Activated CD4-positive, CD25-positive, alpha-beta regulatory T cell treated with anti-CD3 and anti-CD28 coated beads, Interleukin-2, amount 50 U/mL, for 24 hours (primary cell): ENCODE measurements around the gene RDH14.
A peak's percentile ranks its signal among the peaks of the same experiment; 100 is the strongest.

Experiments
- ATAC-seq, 2 donors: fragments of 150-1000 bp; cut with Tn5 transposase; one replicate each; pipeline ENCODE4 v1.10.0; 2021; ENCODE audit warnings: mild to moderate bottlenecking in 1 of 2, moderate library complexity in 1 of 2

Gene RDH14, protein sequence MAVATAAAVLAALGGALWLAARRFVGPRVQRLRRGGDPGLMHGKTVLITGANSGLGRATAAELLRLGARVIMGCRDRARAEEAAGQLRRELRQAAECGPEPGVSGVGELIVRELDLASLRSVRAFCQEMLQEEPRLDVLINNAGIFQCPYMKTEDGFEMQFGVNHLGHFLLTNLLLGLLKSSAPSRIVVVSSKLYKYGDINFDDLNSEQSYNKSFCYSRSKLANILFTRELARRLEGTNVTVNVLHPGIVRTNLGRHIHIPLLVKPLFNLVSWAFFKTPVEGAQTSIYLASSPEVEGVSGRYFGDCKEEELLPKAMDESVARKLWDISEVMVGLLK

DNA sequence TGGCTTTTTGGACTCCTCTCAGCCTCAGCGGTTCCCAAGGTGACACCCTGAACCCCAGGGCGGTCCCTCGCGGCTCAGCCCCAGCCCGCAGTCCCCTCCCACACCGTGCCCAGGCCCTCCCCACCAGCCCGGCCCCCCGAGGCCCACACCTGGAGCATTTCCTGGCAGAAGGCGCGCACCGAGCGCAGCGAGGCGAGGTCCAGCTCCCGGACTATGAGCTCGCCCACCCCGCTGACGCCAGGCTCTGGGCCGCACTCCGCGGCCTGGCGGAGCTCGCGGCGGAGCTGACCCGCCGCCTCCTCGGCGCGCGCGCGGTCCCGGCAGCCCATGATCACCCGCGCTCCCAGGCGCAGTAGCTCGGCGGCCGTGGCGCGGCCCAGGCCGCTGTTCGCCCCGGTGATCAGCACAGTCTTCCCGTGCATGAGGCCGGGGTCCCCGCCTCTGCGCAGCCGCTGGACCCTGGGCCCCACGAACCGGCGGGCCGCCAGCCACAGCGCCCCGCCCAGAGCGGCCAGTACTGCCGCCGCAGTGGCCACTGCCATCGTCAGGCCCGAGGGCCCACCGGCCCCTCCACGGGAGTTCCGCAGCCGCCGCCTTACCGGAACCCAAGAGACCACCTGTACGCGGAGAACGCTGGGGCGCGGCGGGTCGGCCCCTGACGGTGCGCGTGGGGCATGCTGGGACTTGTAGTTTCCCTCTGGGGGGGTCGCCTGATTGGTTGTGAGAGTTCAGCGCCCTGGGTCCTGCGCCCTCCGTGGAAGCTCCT, at the start of gene RDH14:
Gene RDH14, minus strand, starts transcription at position 623 of the 766 bp plus-strand sequence. Its CDS starts 81 bp downstream, at position 542.
- ATAC-seq = peak; percentile 94 to 96

DNA sequence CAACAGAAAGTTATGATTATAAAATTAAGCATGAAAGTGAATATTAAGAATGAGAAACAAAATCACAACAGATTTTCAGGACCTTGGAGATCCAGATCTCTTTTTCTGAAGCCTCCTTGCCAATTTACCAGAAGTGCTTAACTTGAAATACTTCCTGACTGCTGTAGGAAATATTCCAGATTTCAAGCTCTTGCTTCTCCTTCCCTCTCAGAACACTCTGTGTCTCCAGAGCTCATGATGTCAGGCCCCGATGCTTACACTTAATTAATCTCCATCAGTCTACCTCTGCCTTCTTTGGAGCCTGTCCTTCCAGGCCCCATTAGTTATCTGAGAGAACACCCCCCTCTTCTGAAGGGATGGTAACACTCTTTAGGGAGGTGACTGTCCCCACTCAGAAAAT, 49.6 kb upstream of the RDH14 start:
- ATAC-seq = no peak

DNA sequence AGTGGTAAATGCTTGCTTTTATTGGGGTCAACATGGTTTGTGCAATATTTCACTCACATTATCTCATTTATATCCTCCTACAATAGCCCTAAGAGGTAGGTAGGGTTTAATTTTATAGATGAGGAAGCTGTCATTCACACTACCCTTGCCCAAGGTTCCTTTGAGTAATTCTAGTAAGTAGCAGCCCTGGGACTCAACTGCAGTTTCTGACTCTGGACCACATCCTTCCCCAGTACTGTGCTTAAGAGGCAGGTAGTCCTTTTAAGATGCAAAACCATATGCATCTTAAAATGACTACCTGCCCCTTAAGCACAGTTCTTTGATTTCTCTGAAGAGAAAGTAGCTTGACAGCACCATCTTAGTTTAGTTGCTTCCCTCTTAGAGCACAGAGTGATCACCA, 44.7 kb upstream of the RDH14 start:
- peak in 1 of 2 donors; percentile 49 for ATAC-seq

DNA sequence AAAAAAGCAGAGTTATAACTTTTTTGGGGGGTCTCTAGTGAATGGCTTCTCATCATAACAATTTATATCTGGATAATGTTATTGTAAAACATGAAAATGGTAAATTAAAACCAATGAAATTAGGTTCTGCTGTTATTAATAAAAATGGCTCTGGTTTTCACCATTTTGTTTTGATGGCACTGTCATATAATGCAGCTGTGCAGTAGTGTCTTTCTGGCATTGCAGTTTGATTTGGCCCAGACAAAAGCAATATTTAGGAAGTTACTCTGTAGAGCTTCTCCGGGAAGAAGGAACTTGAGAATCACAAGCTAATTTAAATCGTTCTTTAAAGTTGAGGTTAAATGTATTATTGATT, 44.1 kb upstream of the RDH14 start:
- ATAC-seq = no peak

DNA sequence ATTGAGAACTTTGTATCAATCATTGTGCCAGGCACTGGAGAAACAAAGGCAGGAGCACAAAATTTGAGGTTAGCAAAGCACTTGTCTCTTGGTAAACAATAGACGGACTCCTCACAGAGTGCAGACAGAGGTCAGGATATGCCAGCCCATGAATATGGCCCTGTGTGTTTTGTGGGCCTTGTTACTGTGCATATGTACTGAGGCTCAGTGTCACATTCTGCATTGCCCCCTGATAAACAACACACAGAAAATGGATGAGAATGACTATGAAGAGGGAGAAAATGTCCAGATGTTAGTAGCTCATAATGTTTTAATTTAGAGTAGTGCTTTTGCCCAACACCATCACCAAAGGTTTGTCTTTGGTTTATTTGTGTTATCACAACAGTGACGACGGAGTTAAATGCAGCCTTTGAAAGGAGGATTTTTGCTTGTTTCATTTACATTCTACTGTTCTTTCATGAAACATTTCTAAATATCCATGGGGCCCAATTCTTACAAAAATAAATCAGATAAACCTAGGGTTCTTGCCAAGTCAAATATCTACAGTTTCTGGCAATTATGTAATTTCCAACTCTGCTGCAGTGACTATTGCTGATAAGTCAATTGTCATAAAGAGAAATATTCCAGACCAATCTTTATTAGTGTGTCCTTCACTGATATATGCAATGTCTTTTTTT, 43.5 kb upstream of the RDH14 start:
- no peak for ATAC-seq

DNA sequence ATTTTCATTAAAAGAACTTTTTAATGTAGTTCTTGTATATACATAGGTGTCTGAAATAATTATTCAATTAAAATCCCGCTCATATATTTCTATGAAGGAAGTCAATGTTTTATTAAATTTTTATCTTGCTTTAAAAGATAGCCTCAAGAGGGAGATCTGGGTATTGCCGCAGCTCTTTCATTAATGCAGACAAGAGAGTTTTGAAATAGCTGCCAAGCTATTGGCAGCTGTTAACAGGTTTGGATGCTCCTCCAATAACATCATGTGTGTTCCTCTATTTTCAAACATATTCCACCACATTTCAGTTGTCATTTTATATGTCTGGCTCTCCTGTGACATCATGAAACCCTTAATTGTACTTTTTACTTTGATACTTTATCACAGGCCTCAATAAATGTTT, 41.8 kb upstream of the RDH14 start:
- no peak for ATAC-seq

DNA sequence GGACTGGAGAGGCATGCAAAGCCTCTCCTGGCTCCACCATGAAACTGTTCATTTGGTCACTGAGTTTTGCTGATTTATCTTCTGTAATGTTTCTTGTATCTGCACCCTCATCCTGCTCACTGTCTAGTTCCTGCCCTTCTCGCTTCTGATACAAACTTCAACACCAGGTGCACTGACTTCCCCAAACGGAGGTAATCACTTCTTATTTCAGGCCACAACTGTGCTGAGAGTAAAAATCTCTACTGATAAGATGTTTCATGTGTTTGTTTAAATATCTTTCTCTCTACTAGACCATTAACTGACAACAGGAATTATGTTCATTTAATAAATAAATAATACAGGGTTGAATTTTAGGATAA, 39.8 kb upstream of the RDH14 start:
- ATAC-seq = no peak

DNA sequence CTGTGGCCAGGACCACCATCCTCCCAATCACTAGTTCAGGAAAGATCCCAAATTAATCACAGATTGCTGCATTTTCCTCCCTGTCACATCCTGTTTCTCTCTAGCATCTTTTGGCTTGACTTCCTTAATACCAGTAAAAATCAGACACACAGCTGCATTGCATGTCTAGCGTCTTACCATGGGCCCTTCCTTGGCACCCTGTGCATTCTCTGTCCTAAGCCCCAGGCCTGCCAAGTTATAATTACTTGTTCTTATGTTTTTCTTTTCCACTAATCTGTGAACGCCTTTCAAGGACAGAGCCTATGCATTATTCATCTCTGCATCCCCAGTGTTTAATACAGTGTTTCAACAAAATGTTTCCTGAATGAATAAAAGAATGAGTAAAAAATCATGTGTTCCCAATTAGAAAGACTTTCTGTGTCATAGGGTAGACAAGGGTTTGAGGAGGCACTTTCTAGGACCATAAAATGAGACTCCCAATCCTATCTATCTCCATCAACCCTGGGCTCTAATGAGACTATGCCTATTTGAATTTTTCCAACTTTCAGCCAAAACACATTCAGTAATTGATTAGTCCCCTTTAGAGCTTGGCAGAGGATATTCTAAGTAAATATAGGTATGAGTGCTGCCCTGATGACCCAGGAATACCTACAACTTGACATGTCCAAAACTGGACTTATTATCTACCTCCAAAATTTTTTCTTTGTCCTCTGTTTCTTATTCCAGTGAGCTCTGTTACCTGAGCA, 39.2 kb upstream of the RDH14 start:
- ATAC-seq = no peak

DNA sequence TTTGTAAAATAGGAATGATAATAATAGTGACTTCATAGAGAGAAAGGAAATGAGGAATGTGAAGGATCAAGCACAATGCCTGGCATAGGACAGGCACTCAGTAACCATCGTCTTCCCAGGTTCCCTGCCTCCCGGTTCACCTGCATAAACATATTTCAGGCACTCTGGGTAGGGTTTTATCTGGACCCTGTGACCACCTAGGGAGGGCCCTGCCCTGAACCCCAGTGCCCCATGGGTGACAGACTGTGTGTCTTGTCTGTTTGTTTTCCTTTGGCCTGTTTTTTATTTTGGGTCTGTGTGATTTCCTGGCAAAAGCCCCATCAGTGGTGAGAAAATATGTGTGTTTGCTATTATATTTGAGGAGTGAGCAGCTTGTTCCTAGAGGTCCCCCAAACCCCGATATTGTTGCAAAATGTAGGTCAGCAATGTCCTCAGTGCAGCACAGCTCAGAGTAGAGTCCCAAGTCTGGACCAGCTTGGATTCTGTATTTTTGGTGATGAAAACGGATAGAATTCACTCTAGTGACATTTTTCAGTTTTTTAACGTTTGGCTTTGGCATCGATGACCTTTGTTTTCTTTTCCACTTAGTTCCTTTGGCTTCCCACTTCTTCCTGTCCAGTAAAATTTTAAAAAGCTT, 38.5 kb upstream of the RDH14 start:
- ATAC-seq = no peak

DNA sequence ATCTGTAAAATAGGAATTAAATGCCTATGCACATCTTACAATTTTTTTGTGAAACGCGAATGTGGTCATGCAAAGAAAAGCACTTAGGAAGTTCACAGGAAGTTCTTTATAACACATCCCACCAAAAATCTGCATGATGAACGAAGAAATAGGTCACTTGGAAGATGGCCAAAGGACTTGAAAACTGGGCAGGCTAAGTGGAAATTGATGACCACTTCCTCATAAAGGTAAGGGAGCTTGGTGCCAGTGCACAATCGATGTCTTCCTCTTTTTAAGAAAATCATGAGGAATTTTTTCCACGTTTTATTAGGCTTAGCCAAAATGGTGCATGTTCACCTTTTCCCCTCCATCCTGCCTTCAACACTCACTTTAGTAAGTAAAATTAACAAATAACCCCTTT, 37.2 kb upstream of the RDH14 start:
- ATAC-seq = no peak

DNA sequence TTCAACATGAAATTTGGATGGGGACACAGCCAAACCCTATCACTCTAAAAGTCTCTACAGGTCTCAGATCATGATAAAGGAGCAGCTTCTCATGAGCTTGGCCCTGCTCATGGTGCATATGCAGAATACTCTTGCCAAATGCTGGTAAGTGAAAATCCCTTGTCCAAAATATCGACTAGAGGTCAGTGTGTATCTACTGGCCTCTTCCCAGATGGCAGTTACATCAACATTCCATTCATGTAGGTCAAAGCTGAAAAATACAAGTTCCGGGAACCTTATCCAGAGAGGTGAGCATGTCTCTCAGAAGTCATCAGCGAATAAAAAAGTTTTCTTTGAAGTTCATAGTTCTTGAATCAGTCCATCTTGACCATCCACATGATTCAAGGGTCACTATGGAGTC, 36.5 kb upstream of the RDH14 start:
- no peak for ATAC-seq

DNA sequence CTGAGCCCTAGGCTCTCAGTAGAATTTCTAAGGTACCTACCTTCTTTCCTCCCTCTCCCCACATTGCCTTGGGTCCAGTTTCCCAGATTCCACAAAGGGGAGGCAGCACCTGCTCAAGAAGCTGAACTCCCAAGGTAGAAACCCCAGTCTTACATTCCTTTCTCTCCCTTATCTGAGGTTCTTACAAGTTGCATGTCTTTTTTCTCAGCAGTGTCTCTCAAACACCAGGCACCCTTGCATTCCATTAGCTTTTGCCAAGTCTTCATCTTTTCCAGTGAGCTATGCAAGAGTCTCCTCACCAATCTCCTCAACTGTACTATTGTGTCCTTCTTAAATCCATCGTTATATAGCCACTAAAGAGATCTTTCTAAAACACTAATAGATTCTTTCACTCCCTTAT, 33.0 kb upstream of the RDH14 start:
- ATAC-seq = no peak

DNA sequence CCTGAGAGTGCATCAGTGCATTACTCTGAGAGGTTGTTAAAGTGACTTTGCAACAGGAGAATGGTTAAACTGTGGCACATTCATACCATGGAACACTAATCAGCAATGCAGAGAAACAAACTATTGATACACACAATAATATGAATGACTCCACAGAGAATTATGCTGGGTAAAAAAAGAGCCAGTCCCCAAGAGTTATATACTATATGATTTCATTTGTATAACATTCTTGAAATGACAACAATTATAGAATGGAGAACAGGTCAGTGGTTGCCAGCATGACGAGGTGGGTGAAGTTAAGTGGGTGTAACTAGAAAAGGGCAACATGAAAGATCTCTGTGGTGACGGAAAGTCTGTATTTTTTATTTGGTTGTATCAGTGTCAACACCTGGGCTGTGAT, 31.9 kb upstream of the RDH14 start:
- no peak for ATAC-seq

DNA sequence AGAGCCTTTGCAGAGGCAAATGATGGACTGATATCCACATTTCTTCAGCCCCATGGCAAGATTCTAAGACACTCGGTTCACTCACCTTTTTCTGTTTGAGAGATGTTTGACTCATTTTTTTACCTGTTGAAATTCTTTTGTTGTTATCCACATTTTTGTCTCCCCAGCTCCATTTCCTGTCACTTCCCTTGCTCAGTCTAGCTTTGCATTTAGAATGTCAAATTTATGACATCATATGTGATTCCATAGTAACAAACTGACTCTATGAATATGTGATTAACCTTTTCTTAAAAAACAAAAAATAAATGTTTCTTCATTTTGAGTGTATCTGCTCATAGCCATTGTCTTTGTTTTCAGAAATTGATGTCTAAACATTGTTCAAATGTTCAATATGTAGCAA, 28.9 kb upstream of the RDH14 start, which contains the start of gene NT5C1B:
Gene NT5C1B, minus strand, starts transcription at position 216 of the 400 bp plus-strand sequence. Its CDS starts 101 bp downstream, at position 115.
- ATAC-seq = no peak

DNA sequence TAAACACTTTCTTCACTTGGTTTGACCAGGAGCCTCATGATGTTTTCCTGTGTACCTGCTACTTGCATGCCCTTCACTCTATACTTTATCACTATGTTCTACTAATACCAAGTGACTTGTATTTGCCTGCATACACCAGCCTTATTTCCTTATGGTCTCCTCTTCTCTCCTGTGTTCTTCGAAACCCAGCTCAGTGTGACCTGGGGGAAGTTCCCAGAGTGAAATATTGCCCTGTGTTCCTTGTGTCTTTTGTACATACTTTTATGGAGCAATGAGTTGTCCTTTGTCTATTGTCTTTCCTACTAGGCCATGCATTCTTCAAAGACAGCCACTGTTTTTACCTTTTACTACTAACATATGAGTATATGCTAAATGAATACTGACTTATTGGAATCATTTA, 28.3 kb upstream of the RDH14 start:
- ATAC-seq = no peak

DNA sequence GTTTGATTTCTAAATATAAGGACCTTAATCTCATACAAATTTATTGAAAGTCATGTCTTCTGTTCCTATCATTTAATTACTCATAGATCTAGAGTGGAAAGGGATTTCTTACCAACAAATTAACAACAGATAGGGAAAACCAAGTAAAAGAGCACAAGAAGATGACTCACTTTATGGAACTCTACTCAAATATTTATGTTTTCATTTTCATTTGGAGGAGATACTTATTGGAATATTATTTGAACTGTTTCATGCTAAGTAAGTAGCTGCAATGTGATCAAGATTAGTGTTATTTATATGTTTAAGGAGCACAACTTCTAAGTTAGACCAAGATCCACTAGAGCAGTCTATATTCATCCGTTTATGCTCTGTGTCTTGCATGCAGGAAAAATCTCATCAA, 27.6 kb upstream of the RDH14 start:
- ATAC-seq = no peak

DNA sequence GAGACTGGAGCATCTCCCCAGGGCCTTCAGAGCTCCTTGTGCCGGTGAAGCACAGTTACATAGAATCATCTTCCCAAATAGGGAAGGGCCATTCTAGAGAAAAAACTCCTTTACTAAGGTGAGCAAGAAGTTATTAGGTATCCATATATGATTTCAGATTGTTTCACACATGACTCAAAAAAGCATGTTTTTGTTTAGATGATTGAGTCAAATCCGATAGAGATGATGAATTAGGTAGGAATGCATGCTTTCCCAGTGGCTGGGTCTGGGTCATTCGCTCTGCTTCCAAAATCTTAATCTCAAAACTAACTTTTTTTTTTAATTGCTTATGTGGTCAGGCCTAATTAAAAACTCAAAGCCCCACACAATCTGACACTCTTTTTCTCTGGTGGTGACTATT, 25.1 kb upstream of the RDH14 start:
- no peak for ATAC-seq

DNA sequence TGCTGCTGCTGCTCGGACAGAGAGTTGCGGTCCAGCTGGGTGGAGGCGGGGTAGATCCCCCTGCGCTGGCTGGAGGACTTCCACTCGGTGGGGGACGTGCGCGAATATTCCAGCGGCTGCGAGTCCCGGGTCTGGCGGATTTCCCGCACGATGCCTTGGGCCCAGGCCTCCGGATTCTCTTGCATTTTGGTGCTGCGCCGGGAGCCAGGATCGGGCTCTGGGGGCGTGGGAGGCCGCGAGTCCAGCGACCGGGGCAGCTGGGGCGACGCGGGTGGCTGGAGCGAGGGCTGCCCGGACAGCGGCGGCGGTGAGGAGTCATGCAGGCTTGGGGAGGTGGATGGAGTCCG, 24.1 kb upstream of the RDH14 start:
- no peak for ATAC-seq

DNA sequence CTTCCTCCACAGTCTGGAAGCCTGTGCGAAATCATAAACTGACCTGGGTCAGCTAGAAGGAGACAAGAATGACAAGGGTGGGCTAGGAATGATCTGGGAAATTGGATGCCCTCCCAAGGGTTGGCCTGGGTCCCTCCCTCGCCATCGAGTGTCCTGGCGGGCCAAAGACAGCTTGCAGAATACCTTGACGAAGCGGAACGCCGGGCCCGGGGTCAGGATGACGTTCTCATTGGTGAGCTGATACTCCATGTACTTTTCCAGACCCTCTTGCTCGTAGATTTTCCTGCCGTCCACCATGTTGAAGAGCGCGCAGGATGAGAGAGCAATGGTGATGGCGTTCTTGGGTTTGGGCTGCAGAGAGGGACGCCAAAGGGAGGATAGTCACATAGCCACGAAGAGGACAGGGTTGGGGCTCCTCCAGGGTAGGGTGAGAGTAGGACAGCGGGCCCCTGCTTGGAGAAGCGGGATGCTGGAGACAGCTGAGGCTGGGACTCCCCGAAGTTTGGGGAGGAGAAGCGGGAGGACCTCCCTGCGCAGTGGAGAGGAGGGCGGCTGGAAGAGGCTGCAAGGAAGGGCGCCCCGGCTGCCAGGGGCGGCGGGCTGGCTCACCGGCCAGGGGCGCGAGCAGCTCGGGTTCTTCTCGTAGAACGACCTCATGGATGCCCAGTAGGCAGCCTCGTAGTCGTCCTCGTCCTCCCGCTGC, 23.6 kb upstream of the RDH14 start:
- no peak for ATAC-seq

DNA sequence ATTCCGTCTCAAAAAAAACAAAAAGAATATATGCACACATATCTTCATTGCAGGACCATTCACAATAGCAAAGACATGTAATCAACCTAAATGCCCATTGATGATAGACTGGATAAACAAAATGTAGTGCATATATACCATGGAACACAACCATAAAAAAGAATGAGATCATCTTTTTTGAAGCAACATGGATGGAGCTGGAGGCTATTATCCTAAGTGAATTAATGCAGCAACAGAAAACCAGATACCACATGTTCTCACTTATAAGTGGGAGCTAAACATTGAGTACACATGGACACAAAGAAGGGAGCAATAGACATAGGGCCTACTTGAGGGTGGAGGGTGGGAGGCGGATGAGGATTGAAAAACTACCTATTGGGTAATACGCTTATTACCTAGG, 20.2 kb upstream of the RDH14 start:
- ATAC-seq = no peak

DNA sequence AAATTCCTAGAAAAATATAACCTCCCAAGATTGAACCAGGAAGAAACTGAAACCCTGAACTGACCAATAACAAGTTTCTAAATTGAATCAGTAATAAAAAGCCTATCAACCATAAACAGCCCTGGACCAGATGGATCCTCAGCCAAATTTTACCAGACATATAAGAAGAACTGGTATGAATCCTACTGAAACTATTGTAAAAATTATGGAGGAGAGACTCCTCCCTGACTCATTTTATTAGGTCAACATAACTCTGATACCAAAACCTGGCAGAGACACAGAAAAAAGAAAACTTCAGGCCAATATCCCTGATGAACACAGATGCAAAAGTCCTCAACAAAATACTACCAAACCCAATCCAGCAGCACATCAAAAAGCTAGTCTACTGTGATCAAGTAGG, 17.6 kb upstream of the RDH14 start:
- ATAC-seq = no peak

DNA sequence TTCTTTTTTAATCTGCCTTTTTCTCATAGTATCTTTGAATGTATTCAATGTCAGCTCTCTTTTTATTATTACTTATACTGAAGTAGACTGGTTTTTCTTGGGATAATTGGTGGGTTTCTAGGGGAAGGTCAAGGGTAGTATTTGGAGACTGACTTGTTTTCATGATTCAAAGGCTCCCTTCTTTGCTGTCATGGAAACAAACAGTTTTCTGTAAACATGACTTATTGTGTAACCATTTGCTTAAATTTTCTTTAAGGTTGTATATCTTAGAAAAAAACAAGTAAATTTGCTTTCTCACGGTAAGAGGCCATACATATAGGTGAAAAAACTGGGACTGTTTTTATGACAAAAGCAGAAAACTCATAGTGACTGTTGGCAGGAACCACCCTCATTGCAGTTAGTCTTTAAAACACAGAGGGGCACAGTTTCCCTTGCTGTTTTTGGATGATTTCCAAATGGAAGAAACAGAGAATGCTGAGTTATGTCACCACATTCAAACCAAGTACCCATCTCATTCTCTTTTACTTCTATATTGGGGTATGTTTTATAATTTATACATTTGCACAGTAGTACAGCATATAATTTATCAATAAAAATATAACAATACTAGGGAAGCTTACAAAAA, 5.8 kb upstream of the RDH14 start:
- ATAC-seq = no peak
